Ectodermal cell (in vitro differentiated cells): ENCODE measurements around the gene TBC1D8.
"Not testable (repeated sequence)": the region's sequence is repeated elsewhere in the genome, so short reads cannot be mapped to it uniquely, and the experiment has no call there.

Experiments used
- H3K27ac ChIP-seq: 2 replicates; pipeline ENCODE4 v1.7.0; 2013; ENCODE audit warnings: mild to moderate bottlenecking, low read depth, low read length; ENCODE audit not compliant: insufficient read depth, poor library complexity, severe bottlenecking
- H3K27me3 ChIP-seq: 2 replicates; pipeline ENCODE4 v1.7.0; 2013; ENCODE audit warnings: mild to moderate bottlenecking, low read length; ENCODE audit not compliant: insufficient read depth, control insufficient read depth, poor library complexity, severe bottlenecking
- H3K36me3 ChIP-seq: one replicate; pipeline ENCODE4 v1.7.0; 2013; ENCODE audit warnings: low read length; ENCODE audit not compliant: control insufficient read depth, insufficient read depth
- H3K4me1 ChIP-seq: one replicate; pipeline ENCODE4 v1.7.0; 2013; ENCODE audit warnings: low read length; ENCODE audit not compliant: control insufficient read depth, insufficient read depth
- H3K4me3 ChIP-seq: 2 replicates; pipeline ENCODE4 v1.7.0; 2013; ENCODE audit warnings: low read depth, low read length, control low read depth; ENCODE audit not compliant: insufficient read depth
- H3K9me3 ChIP-seq: 2 replicates; pipeline ENCODE4 v1.7.0; 2013; ENCODE audit warnings: mild to moderate bottlenecking, low read length, moderate library complexity; ENCODE audit not compliant: control insufficient read depth
- WGBS, 2 experiments: methylation state at CpG; one replicate each; pipeline ENCODE4 v1.1.7; 2013; ENCODE audit warnings: missing lambda C conversion rate in 2 of 2; 5-methylcytosine and 5-hydroxymethylcytosine counted together

The TBC1D8 gene

GRCh38 chr2:101076581-101076980 lies 74.6 kb downstream of the TBC1D8 start:
- H3K4me1 ChIP-seq = no peaks in the 10 kb centered on the region
- WGBS, 2 experiments = 95 to 96% methylated on average over 2 of the region's 2 CpGs

GRCh38 chr2:101064868-101065549 lies 86.2 kb downstream of the TBC1D8 start:
- Histone ChIP-seq H3K27ac (no peak overlapping the region), H3K36me3 (no peaks in the 10 kb centered on the region), H3K27me3 (no peaks in the 10 kb centered on the region), H3K4me1 (no peaks in the 10 kb centered on the region), H3K9me3 (no peaks in the 10 kb centered on the region), H3K4me3 (no peak overlapping the region)
- WGBS, 2 experiments = 88 to 92% methylated on average over 4 of the region's 4 CpGs

More at GRCh38 chr2:101076581-101076980, 74.6 kb downstream of the TBC1D8 start:
- H3K27me3 ChIP-seq = no peaks in the 10 kb centered on the region
- H3K9me3 ChIP-seq = no peaks in the 10 kb centered on the region
- no peaks in the 10 kb centered on the region for H3K36me3 ChIP-seq
- no peak overlapping the region for H3K4me3 ChIP-seq
- no peak overlapping the region for H3K27ac ChIP-seq

GRCh38 chr2:101064505-101064867 lies 86.7 kb downstream of the TBC1D8 start:
- H3K27ac ChIP-seq = no peak overlapping the region
- H3K4me3 ChIP-seq = no peak overlapping the region
- no peaks in the 10 kb centered on the region for H3K9me3 ChIP-seq
- WGBS, 2 experiments = 94 to 98% methylated on average over 3 of the region's 3 CpGs
- H3K36me3 ChIP-seq = no peaks in the 10 kb centered on the region
- H3K27me3 ChIP-seq = no peaks in the 10 kb centered on the region
- H3K4me1 ChIP-seq = no peaks in the 10 kb centered on the region

GRCh38 chr2:101064125-101064502 lies 87.1 kb downstream of the TBC1D8 start:
- Histone ChIP-seq H3K36me3 (no peaks in the 10 kb centered on the region), H3K27me3 (no peaks in the 10 kb centered on the region), H3K4me1 (no peaks in the 10 kb centered on the region), H3K4me3 (no peak overlapping the region), H3K9me3 (no peaks in the 10 kb centered on the region), H3K27ac (no peak overlapping the region)
- WGBS, 2 experiments = 91 to 96% methylated on average over 2 of the region's 2 CpGs

- Histone ChIP-seq H3K27ac (no peak overlapping the region), H3K27me3 (no peaks in the 10 kb centered on the region), H3K4me1 (no peaks in the 10 kb centered on the region), H3K36me3 (no peaks in the 10 kb centered on the region), H3K4me3 (no peak overlapping the region), H3K9me3 (no peaks in the 10 kb centered on the region)
- WGBS, 2 experiments = 86 to 93% methylated on average over 3 of the region's 3 CpGs
Measured at GRCh38 chr2:101063352-101064124, 87.6 kb downstream of the TBC1D8 start.

GRCh38 chr2:101058386-101058785 lies 92.8 kb downstream of the TBC1D8 start:
- Histone ChIP-seq H3K4me1 (no peaks in the 10 kb centered on the region), H3K4me3 (no peak overlapping the region), H3K27me3 (no peaks in the 10 kb centered on the region), H3K36me3 (no peaks in the 10 kb centered on the region), H3K9me3 (no peaks in the 10 kb centered on the region), H3K27ac (no peak overlapping the region)
- 92 to 95% methylated on average over 3 of the region's 3 CpGs for WGBS, 2 experiments

- no peaks in the 10 kb centered on the region for H3K27me3 ChIP-seq
- WGBS, 2 experiments = 87 to 94% methylated on average over 5 of the region's 5 CpGs
- H3K4me3 ChIP-seq = no peak overlapping the region
- no peaks in the 10 kb centered on the region for H3K36me3 ChIP-seq
- H3K4me1 ChIP-seq = no peaks in the 10 kb centered on the region
- H3K27ac ChIP-seq = no peak overlapping the region
- no peaks in the 10 kb centered on the region for H3K9me3 ChIP-seq
Measured at GRCh38 chr2:101057051-101057933, 93.9 kb downstream of the TBC1D8 start.

- 93% methylated on average over 3 of the region's 3 CpGs for WGBS, 2 experiments
- Histone ChIP-seq H3K4me3 (no peak overlapping the region), H3K36me3 (no peaks in the 10 kb centered on the region), H3K27ac (no peak overlapping the region), H3K9me3 (no peaks in the 10 kb centered on the region), H3K4me1 (no peaks in the 10 kb centered on the region), H3K27me3 (no peaks in the 10 kb centered on the region)
Measured at GRCh38 chr2:101053117-101053516, 98.1 kb downstream of the TBC1D8 start.

- Histone ChIP-seq H3K36me3 (no peaks in the 10 kb centered on the region), H3K9me3 (no peaks in the 10 kb centered on the region), H3K27ac (no peak overlapping the region), H3K4me1 (no peaks in the 10 kb centered on the region), H3K27me3 (no peaks in the 10 kb centered on the region), H3K4me3 (no peak overlapping the region)
- WGBS, 2 experiments = 88 to 95% methylated on average over 5 of the region's 5 CpGs
Measured at GRCh38 chr2:101052147-101052546, 99.0 kb downstream of the TBC1D8 start.

- H3K9me3 ChIP-seq, H3K27ac ChIP-seq, H3K27me3 ChIP-seq, H3K4me1 ChIP-seq, H3K36me3 ChIP-seq, H3K4me3 ChIP-seq: not testable (repeated sequence)
- WGBS, 2 experiments = 95 to 98% methylated on average over 6 of the region's 6 CpGs
Measured at GRCh38 chr2:101050886-101051285, 100.3 kb downstream of the TBC1D8 start.
